Activated T-cell treated with anti-CD3 and anti-CD28 coated beads, Interleukin-2, amount 50 U/mL, for 48 hours (primary cell): ENCODE results near the gene CKAP4.

ENCODE experiments used
- DNase-seq, 2 experiments: peaks; one replicate each; pipeline ENCODE4 v3.0.0-alpha.2; 2020

CKAP4 gene

DNA sequence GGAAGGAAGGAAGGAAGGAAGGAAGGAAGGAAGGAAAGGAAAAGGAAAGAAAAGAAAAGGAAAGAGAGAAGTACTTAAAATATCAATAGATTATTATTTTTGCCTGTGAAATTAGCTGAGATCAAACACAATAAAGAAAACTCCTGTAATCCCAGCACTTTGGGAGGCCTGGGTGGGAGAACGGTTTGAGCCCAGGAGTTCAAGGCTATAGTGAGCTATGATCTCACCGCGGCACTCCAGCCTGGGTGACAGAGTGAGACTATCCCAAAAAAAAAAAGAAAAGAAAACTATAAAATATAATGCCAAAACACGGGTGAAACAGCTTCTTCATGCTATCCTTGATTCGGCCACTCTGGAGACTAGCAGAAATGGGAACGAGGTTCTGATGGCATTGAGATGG is 26.2 kb upstream of the CKAP4 start:
- DNase-seq = no peak

DNA sequence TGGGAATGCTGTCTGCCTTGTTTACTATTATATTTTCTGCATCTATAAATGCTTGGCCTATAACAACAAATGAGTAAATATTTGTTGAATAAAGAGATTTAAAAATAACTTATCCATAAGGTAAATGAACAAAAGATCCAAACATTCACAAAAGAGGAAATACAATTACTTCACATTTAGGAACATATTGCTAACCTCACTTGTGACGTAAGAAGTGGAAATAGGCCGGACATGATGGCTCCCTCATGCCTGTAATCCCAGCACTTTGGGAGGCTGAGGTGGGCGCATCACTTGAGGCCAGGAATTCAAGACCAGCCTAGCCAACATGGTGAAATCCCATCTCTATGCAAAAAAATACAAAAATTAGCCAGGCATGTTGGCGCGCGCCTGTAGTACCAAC is 25.7 kb upstream of the CKAP4 start:
- no peak for DNase-seq

DNA sequence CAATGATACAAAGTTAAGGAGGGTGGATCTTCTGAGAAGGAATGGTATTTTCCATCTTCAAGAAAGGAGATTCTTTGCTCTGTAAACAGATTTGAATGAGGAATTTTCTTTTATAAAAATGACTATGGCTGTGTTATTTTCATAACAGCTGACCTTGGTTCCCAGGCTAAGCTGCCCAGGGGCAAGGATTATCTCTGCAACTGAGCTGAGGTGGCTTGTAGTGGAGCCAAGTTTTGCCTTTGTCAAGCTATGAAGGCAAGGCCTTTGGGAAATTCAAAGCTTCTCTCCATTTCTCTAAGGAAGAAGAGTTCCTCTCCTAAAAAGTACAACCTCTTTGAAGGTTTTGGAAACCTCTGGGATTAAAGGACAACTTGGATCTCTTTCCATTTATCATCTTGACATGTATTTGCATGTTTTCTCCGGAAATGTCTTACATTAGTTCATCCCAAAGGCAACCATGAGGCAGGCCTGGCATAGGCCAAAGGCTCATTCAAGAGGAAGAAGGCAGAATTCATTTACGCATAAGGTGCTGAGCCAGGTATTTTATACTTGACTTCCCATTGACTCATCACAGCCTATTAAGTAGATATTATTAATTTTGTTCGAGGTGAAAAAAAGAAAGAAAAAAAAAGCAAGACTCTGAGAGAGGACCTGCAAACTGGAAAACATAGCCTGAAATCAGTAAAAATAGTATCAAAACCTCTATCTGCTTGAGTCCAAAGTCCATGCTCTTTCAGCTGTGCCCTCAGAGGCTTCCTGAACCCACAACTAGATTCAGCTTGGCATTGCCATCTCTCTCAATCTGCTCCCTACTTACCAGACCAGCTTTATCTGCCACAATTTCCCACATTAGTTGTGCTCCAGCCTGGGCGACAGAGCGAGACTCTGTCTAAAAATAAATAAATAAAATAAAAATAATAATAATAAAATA is 24.0 kb upstream of the CKAP4 start:
- DNase-seq = no peak

DNA sequence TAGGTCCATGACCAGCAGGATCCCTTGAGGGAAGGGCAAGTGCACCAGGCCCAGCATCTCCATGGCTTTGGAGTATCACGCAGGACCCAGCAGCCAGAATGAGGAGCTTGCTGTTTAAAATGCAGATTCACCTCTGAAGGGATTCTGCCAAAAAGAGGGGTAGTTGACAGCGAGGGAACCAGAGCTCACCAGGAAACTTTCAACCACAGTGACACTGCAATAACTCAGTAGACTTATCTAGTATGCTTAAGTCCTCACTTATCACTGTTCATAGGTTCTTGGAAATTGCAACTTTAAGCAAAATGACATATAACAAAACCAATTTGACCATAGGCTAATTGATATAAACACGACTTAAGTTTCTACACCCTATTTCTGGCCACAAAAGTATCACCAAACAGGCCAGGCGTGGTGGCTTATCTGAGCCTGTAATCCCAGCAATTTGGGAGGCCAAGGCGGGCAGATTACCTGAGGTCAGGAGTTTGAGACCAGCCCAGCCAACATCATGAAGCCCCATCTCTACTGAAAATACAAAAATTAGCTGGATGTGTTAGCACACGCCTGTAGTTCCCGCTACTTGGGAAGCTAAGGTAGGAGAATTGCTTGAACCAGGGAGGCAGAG is 21.4 kb upstream of the CKAP4 start:
- no peak for DNase-seq

DNA sequence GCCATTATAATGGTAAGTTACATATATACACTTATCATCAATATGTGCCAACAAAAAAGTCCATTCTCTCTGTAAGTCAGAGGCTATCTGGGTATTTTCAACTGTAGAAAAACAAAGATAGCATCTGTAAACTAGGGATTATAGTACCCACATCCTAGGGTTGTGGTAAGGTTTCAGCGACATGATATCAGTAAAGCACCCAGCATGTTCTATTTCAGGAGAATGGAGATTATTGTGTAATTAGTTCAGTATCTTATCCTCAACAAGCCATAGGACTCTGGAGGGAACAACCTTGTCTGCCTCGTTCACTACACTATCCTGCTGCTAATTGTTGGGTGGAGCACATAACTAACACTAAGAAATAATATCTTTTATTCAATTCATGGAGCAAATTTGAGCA is 19.7 kb upstream of the CKAP4 start:
- no peak for DNase-seq

DNA sequence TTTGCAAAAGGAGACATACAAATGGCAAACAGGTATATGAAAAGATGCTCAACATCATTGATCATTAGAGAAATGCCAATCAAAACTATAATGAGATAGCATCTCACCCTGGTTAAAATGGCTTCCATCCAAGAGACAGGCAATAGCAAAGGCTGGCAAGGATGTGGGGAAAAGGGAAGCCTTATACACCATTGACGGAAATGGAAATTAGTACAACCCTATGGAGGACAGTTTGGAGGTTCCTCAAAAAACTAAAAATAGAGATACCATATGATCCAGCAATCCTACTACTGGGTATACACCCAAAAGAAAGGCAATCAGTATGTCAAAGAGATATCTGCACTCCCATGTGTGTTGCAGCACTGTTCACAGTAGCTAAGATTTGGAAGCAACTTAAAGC is 17.3 kb upstream of the CKAP4 start:
- DNase-seq = no peak

DNA sequence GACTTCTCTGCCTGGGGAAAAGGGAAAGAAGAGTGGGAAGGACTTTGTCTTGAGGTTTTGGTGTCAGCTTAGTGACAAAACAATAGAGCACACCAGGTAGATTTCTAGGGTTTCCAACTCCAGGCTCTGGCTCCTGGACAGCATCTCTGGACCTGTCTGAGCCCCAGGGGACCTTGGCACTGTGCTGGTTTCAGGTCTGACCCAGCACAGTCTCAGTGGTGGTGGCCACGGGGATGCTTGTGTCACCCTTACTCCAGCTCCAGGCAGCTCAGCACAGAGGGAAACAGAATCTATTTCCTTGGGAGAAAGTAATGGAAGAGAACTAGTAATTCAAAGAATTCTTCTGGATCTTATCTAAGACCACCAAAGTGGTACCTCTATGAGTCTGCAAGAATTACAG is 11.1 kb upstream of the CKAP4 start:
- DNase-seq = no peak

DNA sequence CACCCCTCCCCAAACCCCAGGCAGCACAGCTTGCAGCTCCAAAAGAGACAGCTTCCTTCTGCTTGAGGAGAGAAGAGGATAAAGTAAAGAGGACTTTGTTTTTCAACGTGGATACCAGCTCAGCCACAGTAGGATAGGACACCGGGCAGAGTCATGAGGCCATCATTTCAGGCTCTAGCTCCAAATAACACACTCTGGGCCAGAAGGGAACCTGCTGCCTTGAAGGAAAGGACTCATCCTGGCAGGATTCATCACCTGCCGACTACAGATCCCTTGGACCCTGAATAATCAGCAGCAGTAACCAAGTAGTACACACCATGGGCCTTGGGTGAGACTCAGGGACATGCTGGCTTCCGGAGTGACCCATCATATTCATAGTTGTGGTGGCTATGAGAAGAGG is 10.4 kb upstream of the CKAP4 start:
- no peak for DNase-seq

DNA sequence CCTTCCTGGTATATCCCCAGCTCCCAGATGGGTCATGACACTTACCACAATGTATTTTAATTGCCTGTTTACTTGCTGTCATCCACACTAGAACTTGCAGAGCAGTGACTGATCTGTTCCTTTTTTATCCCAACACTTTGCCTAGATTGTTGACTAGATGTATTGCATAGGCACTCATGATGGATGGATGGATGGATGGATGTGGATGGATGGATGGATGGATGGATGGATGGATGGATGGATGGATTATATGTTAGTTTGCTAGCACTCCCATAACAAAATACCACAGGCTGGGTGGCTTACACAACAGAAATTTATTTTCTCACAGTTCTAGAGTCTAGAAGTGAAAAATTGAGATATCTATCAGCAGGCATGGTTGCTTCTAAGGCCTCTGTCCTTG is 8.7 kb upstream of the CKAP4 start:
- DNase-seq = no peak

DNA sequence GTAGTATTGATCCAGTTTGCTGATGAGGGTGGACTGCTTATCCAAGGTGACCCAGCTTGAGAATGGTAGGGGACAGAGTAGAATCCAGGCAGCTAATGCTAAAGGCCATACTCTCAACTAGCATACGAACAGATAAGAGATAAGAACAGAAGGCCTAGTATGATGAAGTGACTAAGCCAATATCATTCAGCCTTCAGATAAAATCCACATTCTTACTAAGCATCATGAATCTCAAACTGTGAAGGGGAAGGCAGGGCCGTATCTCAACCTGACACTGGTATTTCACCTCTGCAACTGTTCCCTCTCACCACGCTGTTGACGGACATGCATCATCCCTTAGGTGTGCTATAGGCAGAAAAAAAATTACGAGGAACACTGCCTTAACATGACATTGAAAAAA is 8.1 kb upstream of the CKAP4 start:
- DNase-seq = no peak

DNA sequence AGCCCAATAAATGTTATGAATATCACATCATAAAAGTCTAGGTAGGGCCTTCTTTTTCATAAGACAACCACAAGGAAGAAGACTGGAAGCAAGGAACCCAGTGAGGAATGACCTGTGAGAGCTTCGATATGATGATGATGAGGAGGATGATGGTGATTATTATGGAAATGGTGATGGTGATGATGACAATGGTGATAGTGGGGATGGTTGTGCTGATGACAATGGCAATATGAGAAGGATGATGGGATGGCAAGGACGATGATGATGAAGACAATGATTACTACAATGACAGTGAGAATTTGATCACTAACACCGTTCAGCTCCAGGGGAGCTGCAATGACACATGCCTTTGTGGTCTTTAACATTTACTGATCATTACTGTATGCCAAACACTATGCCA is 7.7 kb upstream of the CKAP4 start:
- DNase-seq = no peak

DNA sequence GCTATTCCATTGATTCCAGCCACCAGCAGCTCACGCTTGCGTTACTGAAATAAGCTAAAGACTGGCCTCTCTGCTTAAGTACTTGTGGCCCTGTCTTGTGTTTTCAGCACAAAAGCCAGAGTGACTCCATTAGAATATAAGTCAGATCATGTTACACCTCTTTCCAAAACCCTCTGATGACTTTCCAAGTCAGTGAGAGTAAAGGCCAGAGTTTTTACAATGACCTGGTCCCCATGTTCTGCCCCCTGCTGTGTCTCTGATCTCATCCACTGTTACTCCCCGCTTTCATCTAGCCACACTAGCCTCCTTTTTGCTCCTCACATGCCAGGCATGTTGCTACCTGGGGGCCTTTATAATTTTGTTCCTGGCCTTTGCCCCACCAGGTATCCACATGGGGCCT is 6.9 kb upstream of the CKAP4 start:
- DNase-seq = no peak

DNA sequence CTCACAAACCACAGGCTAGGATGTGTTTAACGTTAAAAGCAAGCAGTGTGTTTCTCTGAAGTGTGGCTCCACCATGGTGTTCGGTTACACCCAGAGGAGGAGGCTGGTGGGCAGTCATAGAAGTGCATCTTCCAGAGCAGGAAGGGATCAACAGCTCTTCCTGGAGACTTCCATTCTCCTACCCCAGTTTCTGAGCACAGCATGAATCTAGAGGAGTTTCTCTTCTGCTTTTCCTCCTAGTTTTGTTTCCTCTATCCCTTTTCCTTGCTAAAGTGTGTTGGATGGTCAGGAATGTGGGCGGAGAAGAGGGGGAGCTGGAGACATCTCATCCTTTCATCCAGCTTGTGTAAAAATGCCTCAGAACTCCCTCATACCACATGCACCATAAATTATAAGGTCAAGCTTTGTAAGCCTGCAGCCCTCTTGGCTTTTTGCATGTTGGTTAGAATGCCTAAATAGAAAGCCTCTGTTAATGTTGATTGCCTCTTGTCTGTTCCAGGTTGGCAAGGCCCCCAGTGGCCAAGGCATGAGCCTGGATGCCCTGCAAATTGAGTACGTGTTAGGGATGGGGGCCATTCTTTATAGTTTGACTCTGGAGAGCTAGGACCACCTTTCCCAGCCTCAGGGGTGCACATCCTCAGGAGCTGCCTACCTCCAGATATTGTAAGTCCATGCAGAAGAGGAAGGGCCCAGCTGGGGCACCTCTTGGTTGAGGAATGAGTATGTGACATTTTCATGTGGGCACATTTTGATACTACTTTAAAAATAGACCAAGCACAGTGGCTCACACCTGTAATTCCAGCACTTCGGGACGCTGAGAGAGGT is 4.0 kb upstream of the CKAP4 start:
- DNase-seq = no peak

DNA sequence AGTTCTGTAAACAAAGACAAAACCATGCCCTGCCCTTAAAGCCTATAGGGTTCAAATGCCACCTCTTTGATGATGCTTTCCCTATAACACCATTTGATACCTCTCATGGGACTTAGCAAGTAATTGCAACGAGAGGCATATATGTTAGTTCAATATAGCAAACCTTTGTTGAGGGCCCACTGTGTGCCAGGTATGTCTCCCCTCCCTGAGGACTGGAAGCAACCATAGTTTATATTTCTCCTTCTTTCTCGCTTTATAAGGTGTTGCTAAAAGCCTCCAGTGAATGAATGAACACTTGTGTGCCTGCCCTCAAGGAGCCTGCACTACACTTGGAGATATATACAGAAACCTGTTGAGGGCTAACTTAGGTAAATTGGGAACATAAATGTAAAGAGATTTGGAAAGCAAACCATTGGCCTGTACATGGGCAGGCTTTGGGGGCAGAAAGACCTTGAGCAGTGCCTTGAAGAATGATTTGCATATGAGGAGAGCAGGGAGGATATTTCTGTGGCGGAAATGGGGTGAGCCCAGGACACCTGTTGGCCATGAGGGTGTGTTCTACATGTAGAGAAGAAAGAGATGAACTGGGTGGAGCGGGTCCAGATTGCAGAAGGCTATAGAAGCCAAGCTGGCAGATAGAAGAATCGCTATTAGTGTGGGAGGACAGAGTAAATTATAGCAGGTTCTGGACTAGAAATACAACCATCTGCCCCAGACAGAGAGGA is 1.8 kb upstream of the CKAP4 start:
- DNase-seq = no peak

DNA sequence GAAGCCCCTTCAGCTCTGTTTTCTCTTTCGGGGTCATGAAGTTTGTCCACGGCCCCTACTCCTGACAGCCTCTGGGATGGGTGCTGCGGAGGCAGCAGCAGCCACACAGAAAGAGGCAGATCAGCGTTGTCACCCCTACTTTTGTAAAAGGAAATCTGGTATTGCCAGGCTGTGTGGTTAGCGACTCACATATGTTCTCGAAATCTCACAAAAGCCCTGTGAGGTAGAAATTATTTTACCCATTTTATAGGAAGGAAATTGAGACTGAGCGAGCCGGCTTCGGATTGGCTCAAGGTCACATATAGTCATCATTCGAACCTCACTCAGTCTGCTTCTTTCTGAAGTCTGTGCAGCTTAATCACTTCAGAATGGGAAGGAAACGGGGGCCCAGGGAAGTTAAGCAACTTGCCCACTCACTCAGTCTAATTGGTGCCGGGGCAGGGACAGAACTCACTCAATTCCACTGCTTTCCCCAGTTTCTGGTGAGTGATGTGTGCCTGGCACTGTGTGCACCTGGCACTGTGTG is 1.1 kb upstream of the CKAP4 start:
- peak; percentile 50 to 60 for DNase-seq

DNA sequence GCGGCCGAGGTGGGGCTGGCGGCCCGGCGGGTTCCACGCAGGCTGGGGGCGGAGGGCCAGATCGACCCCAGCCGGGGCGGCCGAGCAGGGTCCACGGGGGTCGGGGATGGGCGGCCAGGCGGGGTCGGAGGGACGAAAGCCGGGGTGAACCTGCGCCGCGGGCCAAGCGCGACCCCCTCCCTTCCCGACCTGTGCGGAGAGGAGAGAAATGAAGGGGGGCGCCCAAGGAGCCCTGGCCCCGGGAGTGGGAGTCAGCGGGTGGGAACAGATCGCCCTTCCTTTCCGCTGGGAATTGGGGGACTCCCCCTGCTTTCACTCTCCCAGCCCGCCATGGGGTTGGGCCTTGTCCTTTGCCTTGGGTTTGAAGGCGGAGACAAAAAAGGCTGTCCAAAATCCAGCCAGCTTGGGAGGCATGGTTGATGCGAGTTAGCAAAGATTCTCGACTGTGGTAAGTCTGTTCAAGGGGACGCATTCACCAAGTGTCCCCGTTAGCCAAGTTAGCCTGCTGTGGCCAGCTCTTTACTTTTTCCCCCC is 559 bp upstream of the CKAP4 start:
- peak in 1 of 2 experiments; percentile 63 for DNase-seq

DNA sequence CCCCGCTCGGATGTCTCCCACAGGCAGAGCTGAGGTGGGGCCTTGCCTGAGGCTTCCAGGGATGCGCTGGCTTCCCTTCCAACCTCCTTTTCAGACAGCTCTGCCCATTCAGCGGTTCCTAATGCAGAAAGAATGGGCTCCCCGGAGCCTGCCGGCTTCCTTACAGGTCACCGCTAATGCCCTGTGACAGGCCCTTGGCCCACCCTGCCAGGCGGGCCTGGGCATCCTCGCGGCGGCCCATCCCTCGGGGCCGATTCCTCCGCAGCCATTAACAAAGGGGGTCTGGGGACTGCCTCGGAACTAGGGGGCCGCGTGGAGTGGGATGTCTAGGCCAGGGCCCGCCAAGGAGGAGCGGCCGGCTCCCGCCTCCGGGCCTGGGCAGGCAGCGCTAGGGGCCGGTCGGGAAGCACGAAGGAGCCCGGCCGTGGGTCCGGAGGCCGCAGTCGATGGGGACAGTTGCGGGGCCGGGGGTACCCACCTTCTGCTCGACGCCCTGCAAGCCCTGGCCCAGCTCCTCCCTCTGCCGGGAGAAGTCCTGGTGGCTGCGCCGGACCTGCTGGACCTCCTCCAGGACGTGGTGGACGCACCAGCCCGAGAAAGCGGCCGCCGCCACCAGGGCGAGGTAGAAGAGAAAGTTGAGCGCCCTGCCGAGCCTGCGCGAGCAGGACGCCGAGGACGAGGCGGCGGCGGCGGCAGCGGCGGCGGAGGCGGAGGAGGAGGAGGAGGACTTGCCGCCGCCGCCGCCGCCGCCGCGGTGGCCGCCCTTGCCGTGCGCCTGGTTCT is 738 bp downstream of the CKAP4 start:
- peak; percentile 56 to 69 for DNase-seq

DNA sequence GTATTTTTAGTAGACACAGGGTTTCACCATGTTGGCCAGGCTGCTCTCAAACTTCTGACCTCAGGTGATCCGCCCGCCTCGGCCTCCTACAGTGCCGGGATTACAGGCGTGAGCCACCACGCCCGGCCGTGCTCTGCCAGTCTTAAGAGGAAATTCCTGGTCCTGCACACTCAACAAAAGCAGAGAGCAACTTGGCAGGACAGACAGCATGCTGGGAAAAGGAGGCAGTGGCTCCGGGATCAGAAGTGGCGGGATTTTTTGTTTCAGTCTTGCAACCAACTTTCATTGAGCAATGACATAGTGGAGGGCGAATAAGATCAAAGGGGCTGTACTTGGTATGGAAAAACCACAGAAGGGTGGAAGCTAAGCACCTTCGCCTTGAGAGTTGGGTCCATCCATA is 2.1 kb downstream of the CKAP4 start:
- DNase-seq = no peak

DNA sequence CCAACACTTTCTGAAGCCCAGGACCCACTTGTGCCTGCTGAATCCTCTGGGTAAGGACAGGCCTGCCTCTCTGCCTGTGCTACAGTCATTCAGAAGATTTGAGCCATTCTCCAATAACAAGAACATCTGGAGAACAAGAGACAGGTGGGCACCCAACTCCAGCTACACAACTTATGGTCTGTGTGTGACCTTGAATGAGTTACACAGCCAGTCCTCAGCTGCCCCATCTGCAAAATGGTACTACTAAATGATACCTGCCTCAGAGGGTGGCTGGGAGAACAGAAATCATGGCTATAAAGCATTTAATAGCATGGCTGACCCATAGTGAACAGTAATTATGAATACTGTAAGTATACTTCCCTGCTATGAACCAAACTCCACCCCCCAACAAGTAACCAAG is 4.2 kb downstream of the CKAP4 start:
- no peak for DNase-seq

DNA sequence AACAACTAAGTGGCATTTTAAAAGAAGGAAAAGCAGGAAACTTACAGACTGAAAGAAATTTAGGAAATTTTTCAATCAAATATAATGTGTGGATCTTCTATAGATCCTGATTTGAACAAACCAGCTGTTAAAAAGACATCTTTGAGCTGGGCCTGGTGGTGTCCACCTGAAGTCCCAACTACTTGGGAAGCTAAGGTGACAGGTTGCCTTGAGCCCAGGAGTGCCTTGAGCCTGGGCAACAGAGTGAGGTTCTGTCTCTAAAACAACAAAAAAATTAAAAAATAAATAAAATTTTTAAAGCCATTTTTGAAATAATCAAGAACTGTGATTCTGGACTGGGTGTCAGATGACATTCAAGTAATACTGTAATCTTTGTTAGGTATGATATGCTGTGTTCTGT is 7.0 kb downstream of the CKAP4 start:
- DNase-seq = no peak

DNA sequence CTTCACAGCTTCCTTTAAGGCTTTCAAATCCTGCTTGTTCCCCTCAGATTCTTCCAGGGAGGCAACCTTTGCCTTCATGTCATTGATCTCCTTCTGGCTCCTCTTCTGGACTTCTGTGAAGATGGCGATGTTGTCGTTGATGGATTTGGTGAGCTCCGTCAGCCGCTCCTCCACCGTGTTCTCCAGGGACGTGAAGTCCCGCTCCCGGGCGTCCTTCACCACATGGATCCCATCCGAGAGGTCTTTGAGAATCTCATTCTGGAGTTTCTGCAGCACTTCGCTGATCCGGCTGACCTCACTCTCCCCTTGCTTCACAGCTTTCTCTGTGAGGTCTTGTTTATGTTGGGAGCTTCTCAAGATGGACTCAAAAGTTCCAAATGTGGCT is 7.9 kb downstream of the CKAP4 start:
- DNase-seq = no peak
